Stimulated activated CD4-positive, alpha-beta T cell treated with anti-CD3 and anti-CD28 coated beads, Interleukin-2, amount 100 ng/mL, for 48 hours (primary cell): Measurements from ENCODE around the gene PIN1.
"Not testable (repeated sequence)": the region's sequence is repeated elsewhere in the genome, so short reads cannot be mapped to it uniquely, and the experiment has no call there.

Experiments used
- DNase-seq, 2 donors: peaks; one replicate each; pipeline ENCODE4 v3.0.0-alpha.2; 2020

PIN1 gene

DNA sequence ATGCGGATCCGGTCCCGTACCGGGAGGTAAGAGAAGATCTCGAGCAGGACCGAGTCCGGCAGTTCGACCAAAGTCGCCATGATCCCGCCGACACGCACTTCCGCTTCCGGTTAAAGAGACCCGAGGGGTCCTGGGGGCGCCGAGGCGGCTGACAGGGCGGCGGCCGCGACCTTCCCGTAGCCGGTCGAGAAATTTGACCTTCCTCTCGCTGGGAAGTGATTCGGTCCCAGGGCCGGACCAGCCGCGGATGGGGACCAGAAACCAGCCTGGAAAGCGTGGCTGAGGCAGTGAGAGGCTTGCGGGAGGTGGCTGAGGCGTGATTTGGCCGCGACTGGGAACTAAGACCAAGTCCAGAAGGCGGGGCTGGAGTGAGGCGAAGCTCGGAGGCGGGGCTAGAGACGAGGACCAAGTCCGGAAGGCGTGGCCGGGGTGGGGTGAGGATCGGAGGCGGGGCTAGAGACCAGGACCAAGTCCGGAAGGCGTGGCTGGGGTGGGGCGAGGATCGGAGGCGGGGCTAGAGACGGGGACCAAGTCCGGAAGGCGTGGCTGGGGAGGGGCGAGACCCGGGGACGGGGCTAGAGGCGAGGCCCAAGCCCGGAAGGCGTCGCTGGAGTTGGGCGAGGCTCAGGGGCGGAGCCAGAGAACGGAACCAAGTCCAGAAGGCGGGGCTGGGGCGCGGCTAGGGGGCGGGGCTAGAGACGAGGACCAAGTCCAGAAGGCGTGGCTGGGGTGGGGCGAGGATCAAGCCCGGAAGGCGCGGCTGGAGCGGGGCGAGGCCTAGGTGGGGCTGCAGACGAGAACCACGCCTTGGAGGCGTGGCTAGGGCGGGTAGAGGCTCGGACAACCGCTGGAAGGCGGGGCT, 16.2 kb upstream of the PIN1 start, which contains the start of gene FBXL12:
FBXL12 (minus strand) TSS at position 346 of the 862 bp plus-strand sequence; CDS start at position 80, 266 bp downstream.
- DNase-seq: peak; percentile 100

GRCh38 chr19:9819596-9819909, 15.6 kb upstream of the PIN1 start:
- DNase-seq: no peak

- DNase-seq: not testable (repeated sequence)
Observed at GRCh38 chr19:9820034-9820433, 15.1 kb upstream of the PIN1 start.

DNA sequence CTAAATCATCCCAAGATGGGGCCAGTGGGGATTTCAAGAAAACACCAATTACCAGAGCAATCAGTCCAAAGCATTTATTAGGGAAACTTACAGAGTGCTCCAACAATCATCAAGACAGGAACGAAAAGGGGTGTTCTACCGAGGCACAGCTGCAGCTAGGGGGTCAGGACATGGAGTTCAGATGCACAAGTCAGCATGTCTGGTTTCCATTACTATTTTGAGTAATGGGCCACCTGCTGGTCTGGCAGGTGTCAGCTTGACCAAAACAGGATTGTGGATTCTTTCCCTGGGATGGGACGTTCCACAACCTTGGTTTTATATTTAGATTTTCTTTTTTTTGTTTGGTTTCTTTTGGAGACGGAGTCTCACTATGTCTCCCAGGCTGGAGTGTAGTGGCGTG, 11.3 kb upstream of the PIN1 start:
- no peak for DNase-seq

- DNase-seq: peak; percentile 79 to 84
Observed at GRCh38 chr19:9827289-9828238, 7.6 kb upstream of the PIN1 start, which contains the start of gene UBL5. Gene UBL5, plus strand, starts transcription at chr19:9827918. Its CDS starts 420 bp downstream, at chr19:9828338.

GRCh38 chr19:9828551-9829063, 6.5 kb upstream of the PIN1 start:
- no peak for DNase-seq

GRCh38 chr19:9834307-9834725, 802 bp upstream of the PIN1 start:
- DNase-seq: no peak

DNA sequence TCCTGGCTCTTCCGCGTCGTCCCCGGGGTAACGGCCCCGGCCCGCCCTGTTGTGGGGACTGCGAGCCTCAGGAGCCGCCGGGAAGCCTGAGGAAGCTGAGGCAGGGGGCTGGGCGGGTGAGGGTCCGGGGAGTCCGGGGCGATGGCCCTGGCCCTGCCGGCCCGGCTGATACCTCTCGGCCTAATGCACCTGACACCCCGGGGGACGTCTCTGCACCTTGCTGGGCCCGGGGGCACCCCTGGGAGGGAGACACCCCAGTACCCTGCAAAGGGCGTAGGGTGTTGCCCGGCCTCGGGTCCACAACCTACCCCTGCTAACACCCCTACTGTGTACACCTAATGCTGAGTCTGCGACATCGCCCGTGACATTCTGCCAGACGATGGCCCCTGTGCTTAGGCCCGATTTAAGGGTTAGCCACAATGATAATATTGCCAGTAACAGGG, 410 bp downstream of the PIN1 start:
- no peak for DNase-seq

DNA sequence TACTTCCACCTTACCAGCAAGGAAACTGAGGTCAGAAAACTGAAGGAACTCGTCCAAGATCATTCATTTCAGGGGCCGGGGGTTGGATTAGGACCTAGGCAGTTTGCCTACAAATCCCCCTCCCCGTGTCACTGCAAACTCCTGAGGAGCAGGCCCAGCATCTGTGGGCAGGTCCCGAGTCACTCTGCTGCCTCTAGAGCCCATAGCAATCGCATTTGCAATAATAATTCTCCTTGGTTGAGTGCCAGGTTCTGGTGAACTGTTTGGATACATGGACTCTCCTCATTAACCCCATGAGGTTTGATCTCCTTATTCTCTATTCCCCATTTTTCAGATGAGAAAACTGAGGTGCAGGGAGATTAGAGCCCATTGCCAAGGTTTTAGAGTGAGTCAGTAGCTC, 903 bp downstream of the PIN1 start:
- DNase-seq: no peak

DNA sequence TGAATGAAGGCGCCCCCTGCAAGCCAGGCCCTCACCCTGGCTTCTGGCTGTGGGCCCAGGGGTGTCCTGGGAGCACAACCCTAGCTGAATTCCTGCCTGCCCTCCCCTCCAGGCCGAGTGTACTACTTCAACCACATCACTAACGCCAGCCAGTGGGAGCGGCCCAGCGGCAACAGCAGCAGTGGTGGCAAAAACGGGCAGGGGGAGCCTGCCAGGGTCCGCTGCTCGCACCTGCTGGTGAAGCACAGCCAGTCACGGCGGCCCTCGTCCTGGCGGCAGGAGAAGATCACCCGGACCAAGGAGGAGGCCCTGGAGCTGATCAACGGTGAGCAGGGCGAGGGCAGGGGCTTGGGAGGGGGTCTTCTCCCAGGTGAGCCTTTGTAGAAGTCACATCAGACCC, 3.2 kb downstream of the PIN1 start:
- DNase-seq: no peak

DNA sequence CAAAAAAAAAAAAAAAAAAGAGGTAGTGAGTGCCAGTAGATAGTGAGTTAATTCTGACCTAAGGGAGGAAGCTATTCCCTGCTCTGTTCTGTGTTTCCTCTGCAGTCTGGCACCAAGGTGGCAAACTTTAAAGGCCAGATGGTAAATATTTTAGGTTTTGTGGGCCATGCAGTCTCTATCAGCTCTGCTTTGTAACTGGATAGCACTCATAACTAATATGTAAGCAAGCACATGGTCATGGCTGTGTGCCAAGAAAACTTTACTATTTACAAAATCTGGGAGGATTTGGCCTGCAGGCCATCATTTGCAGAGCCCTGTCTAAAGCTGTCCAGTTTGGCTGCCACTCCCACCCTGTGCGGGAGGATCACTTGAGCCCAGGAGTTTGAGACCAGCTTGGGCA, 4.3 kb downstream of the PIN1 start:
- no peak for DNase-seq

GRCh38 chr19:9842834-9843625, 7.9 kb downstream of the PIN1 start:
- DNase-seq: no peak

- DNase-seq: not testable (repeated sequence)
Observed at GRCh38 chr19:9843626-9844273, 8.6 kb downstream of the PIN1 start.

DNA sequence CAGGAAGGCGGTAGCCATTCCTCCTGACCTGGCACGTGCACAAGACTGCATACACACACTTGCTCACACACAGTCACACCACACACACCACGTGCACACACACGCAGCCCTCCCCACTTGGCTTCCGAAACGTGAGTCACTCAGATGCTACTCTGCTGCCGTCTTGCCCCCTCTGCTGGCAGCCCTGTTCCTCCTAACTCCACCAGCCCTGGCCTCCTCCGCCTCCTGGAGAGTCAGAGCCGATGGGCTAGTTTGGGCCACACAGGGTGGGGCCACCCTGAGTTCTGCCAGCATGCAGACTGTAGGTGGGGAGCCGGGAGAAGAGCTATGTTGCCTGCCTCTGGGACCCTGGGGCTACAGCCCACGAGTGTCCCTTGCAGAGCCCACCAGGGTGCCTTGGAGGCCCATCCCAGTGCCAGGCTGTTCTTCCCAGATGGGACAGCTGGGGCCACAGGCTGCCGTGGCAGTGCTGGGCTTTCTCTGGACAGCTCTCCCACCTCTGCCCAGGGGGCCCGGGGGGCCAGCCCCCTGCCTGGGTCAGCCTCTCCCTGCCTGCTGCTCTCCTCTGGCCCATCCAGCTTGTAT, 12.1 kb downstream of the PIN1 start:
- DNase-seq: peak; percentile 33 to 55

GRCh38 chr19:9848060-9848459, 12.9 kb downstream of the PIN1 start:
- no peak for DNase-seq

DNA sequence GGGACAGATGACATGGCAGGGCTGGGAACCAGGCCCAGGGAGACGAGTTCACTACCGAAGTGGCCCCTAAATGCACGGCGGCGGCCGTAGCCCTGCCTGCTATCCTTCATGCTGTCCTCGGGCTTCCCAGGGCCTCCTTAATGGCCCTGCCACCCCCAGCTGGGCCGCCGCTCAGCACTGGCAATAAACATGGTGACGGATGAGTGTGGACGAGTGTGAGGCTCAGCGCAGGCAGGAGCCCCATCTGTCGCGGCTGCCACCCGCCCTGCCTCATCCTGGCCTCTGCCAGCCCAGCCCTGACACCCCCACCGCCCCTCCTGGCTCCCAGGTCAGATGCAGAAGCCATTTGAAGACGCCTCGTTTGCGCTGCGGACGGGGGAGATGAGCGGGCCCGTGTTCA, 13.6 kb downstream of the PIN1 start:
- no peak for DNase-seq

DNA sequence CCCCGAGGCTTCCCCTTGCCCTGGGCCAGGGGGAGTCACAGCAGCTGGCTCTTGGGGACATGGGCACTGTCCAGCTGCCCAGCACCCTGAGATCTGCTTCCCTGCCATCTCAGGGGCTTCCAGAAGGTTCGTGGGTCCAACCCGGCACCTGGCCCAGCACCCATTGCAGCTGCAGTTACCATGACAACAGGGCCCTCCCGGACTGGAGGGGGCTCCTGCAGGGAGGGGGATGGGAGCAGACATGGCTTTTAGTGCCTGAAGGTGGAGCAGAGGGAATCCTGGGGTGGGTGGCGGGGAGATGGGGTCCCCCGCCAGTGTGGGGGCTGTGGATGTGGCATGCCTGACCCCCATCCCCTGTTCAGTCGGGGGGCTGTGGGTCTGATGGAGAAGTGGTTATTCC, 14.7 kb downstream of the PIN1 start:
- DNase-seq: no peak

DNA sequence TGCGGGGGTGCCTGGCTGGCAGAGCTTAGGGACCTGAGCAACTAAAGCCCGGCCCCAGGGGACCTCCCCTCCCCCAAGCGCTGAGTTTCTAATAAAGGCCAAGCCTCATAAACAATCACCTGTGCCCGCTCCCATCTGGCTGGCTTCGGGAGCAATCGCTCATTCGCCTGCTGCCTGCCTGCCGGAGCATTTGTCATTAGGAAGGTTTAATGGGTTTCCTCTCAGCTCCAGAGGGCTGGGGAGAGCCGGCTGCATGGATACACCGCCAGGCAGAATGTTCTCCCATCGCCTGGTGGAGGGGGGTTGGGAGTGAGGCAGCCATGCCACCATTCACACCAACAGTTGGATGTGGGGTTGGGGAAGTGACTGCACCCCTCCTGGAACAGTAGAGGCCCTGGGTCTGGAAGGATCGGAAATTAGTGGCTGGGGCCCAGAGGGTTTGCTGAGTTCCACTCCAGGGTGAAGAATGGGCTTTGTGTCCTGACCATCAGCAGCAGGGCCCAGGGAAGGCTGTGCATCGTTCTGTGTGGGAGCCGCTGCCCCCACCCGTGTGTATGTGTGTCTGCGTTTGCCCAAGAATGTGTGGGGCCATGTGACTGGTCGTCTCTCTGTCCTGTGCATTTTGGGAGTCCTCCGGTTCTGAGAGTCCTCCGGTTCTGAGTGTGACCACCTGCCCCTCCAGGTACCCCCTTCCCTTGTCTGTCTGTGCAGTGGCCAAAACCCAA, 15.3 kb downstream of the PIN1 start:
- DNase-seq: no peak

GRCh38 chr19:9854282-9854846, 19.2 kb downstream of the PIN1 start:
- no peak for DNase-seq

GRCh38 chr19:9856609-9857008, 21.5 kb downstream of the PIN1 start:
- DNase-seq: no peak
